Liver (tissue), 9 donors: ENCODE data around the gene UNC13A. TPM values are rescaled to one million over a fixed set of nuclear protein-coding genes. Genes with fewer than 3 reads are reported as not detected.

Experiments
- DNase-seq: peaks from one replicate; pipeline ENCODE4 v3.0.0-alpha.2; 2017; ENCODE audit warnings: low spot score
- H3K27ac ChIP-seq, 2 donors: one replicate each; pipeline ENCODE4 v1.7.0; 2013; ENCODE audit warnings: inconsistent platforms in 2 of 2, low read length in 2 of 2, control low read depth in 1 of 2, low read depth in 1 of 2, mild to moderate bottlenecking in 1 of 2
- H3K27me3 ChIP-seq, 4 donors: one replicate each; pipeline versions ENCODE4 v1.6.1 to v1.7.0; 2013; ENCODE audit warnings: low read length in 3 of 4, inconsistent platforms in 1 of 4, mild to moderate bottlenecking in 1 of 4, moderate library complexity in 1 of 4; ENCODE audit not compliant: control insufficient read depth in 4 of 4, insufficient read depth in 4 of 4
- H3K36me3 ChIP-seq, 4 donors: one replicate each; pipeline versions ENCODE4 v1.6.1 to v1.7.0; 2013; ENCODE audit warnings: low read length in 3 of 4, mild to moderate bottlenecking in 3 of 4, low read depth in 1 of 4, moderate library complexity in 1 of 4; ENCODE audit not compliant: control insufficient read depth in 4 of 4, insufficient read depth in 3 of 4
- H3K4me1 ChIP-seq, 4 donors: one replicate each; pipeline versions ENCODE4 v1.6.1 to v1.7.0; 2013; ENCODE audit warnings: low read length in 3 of 4, mild to moderate bottlenecking in 3 of 4, moderate library complexity in 1 of 4; ENCODE audit not compliant: control insufficient read depth in 4 of 4, insufficient read depth in 4 of 4
- H3K4me3 ChIP-seq, 3 donors: one replicate each; pipeline versions ENCODE4 v1.6.1 to v1.7.0; 2013; ENCODE audit warnings: low read length in 3 of 3, control low read depth in 1 of 3, low read depth in 1 of 3, mild to moderate bottlenecking in 1 of 3
- H3K9ac ChIP-seq, 2 donors: one replicate each; pipeline ENCODE4 v1.7.0; 2013; ENCODE audit warnings: low read length in 2 of 2, mild to moderate bottlenecking in 2 of 2, moderate library complexity in 2 of 2, control low read depth in 1 of 2, low read depth in 1 of 2
- H3K9me3 ChIP-seq, 4 donors: one replicate each; pipeline versions ENCODE4 v1.6.1 to v1.7.0; 2013; ENCODE audit warnings: low read length in 3 of 4; ENCODE audit not compliant: control insufficient read depth in 4 of 4
- ATF3 ChIP-seq: IDR thresholded peaks from 2 replicates; pipeline ENCODE4 v1.6.1; 2016; ENCODE audit warnings: antibody characterized with exemption
- CTCF ChIP-seq: fragments of 150-350 bp; IDR thresholded peaks from 2 replicates; pipeline ENCODE4 v1.5.1; 2017; ENCODE audit warnings: improper control_type of control experiment, low read depth, low read length; ENCODE audit not compliant: missing input control
- FOXA1 ChIP-seq: IDR thresholded peaks from 2 replicates; pipeline ENCODE4 v1.6.1; 2016; ENCODE audit warnings: antibody characterized with exemption
- FOXA2 ChIP-seq: IDR thresholded peaks from 2 replicates; pipeline ENCODE4 v1.6.1; 2016; ENCODE audit warnings: antibody characterized with exemption
- GABPA ChIP-seq, 2 donors: IDR thresholded peaks in 1 of 2; conservative IDR thresholded peaks in 1 of 2; 2 replicates each; pipeline ENCODE4 v1.6.1; 2016; ENCODE audit warnings: antibody characterized with exemption in 2 of 2, mild to moderate bottlenecking in 1 of 2, moderate library complexity in 1 of 2
- HNF4A ChIP-seq, 2 donors: conservative IDR thresholded peaks; 2 replicates each; pipeline ENCODE4 v1.6.1; 2016; ENCODE audit warnings: antibody characterized with exemption in 2 of 2, mild to moderate bottlenecking in 2 of 2
- HNF4G ChIP-seq: IDR thresholded peaks from 2 replicates; pipeline ENCODE4 v1.6.1; 2016; ENCODE audit warnings: antibody characterized with exemption
- JUND ChIP-seq, 2 donors: IDR thresholded peaks; 2 replicates each; pipeline ENCODE4 v1.6.1; 2016; ENCODE audit warnings: antibody characterized with exemption in 2 of 2
- MAX ChIP-seq: IDR thresholded peaks from 2 replicates; pipeline ENCODE4 v1.6.1; 2016; ENCODE audit warnings: antibody characterized with exemption
- NR2F2 ChIP-seq: IDR thresholded peaks from 2 replicates; pipeline ENCODE4 v1.6.1; 2016; ENCODE audit warnings: antibody characterized with exemption
- RAD21 ChIP-seq, 2 donors: IDR thresholded peaks; 2 replicates each; pipeline ENCODE4 v1.6.1; 2016; ENCODE audit warnings: antibody characterized with exemption in 2 of 2, mild to moderate bottlenecking in 2 of 2
- REST ChIP-seq: IDR thresholded peaks from 2 replicates; pipeline ENCODE4 v1.6.1; 2016; ENCODE audit warnings: antibody characterized with exemption, mild to moderate bottlenecking
- RXRA ChIP-seq, 2 donors: IDR thresholded peaks; 2 replicates each; pipeline ENCODE4 v1.6.1; 2017 to 2018; ENCODE audit warnings: antibody characterized with exemption in 2 of 2, mild to moderate bottlenecking in 1 of 2
- SP1 ChIP-seq: IDR thresholded peaks from 2 replicates; pipeline ENCODE4 v1.6.1; 2018; ENCODE audit warnings: antibody characterized with exemption, mild to moderate bottlenecking
- TAF1 ChIP-seq: conservative IDR thresholded peaks from 2 replicates; pipeline ENCODE4 v1.6.1; 2016; ENCODE audit warnings: antibody characterized with exemption, mild to moderate bottlenecking
- YY1 ChIP-seq: IDR thresholded peaks from 2 replicates; pipeline ENCODE4 v1.6.1; 2016; ENCODE audit warnings: antibody characterized with exemption, mild to moderate bottlenecking
- ZBTB33 ChIP-seq: IDR thresholded peaks from 2 replicates; pipeline ENCODE4 v1.6.1; 2016; ENCODE audit warnings: antibody characterized with exemption
- WGBS: extraction: QIAGEN DNeasy Blood & Tissue Kit; methylation state at CpG from one replicate; pipeline ENCODE4 v1.1.7; 2013; 5-methylcytosine and 5-hydroxymethylcytosine counted together
- polyA plus RNA-seq, 2 donors: library from polyadenylated mRNA; stranded (reverse) in 1 of 2; unstranded in 1 of 2; fragments of 200-250 nt in 1 of 2; fragments of >200 nt in 1 of 2; fragmentation: Nextera tagmentation in 1 of 2; extraction: Ambion mirVana in 1 of 2; gene quantifications; one replicate each; pipeline versions ENCODE4 v1.2.1 to v1.2.3, GENCODE V29; 2013 to 2015
- total RNA-seq, 2 donors: library from RNA; depleted of rRNA; stranded (reverse); fragments of >200 nt; gene quantifications; one replicate each; pipeline ENCODE4 v1.2.3, GENCODE V29; 2014
- donor health status: healthy.
- donor health status: healthy.
- donor health status: healthy.
- donor health status: healthy.
- donor health status: healthy.

UNC13A gene
- total and polyA plus RNA-seq, 4 donors, result under 0.01 to 0.01 TPM; not detected in 2

- no peak for DNase-seq
- Histone ChIP-seq H3K27ac (no peak overlapping the region), H3K9me3 (no peaks in the 10 kb centered on the region), H3K9ac (no peak overlapping the region), H3K36me3 (peaks cover 17 to 49% (median 23%) of the 10 kb centered on the region in 4 donors), H3K4me3 (no peak overlapping the region), H3K4me1 (peaks cover 0 to 1% (median 0%) of the 10 kb centered on the region in 4 donors), H3K27me3 (no peaks in the 10 kb centered on the region)
- 95% methylated on average over 62 of the region's 62 CpGs for WGBS
- TF ChIP-seq JUND (IDR thresholded peaks at IDR 0.05), result no peak
- no peak for TF ChIP-seq TAF1
- TF ChIP-seq MAX, result no peak
- TF ChIP-seq ZBTB33, result no peak
- no peak for TF ChIP-seq RAD21 (IDR thresholded peaks at IDR 0.05)
- no peak for TF ChIP-seq RXRA (IDR thresholded peaks at IDR 0.05)
- TF ChIP-seq YY1, result no peak
- no peak for TF ChIP-seq ATF3
- TF ChIP-seq HNF4A (conservative IDR thresholded peaks at IDR 0.05), result no peak
These were observed 39.0 kb upstream of the UNC13A start for GRCh38 chr19:17726964-17727773.

- Histone ChIP-seq H3K27ac (no peak overlapping the region), H3K4me1 (peaks cover 0 to 11% (median 2%) of the 10 kb centered on the region in 4 donors), H3K27me3 (no peaks in the 10 kb centered on the region), H3K9me3 (no peaks in the 10 kb centered on the region), H3K4me3 (no peak overlapping the region), H3K36me3 (peaks cover 17 to 49% (median 23%) of the 10 kb centered on the region in 4 donors), H3K9ac (no peak overlapping the region)
- DNase-seq, result no peak
- TF ChIP-seq HNF4A (conservative IDR thresholded peaks at IDR 0.05), result no peak
- TF ChIP-seq TAF1, result no peak
- no peak for TF ChIP-seq JUND (IDR thresholded peaks at IDR 0.05)
- no peak for TF ChIP-seq FOXA1
- WGBS, result 97% methylated on average over 59 of the region's 59 CpGs
These were observed 38.1 kb upstream of the UNC13A start for GRCh38 chr19:17726136-17726741.

GRCh38 chr19:17725422-17726078 is 37.4 kb upstream of the UNC13A start:
- no peak for DNase-seq

More at GRCh38 chr19:17725422-17726078, 37.4 kb upstream of the UNC13A start:
- Histone ChIP-seq H3K36me3 (peaks cover 14 to 47% (median 21%) of the 10 kb centered on the region in 4 donors), H3K27ac (no peak overlapping the region), H3K27me3 (no peaks in the 10 kb centered on the region), H3K9me3 (no peaks in the 10 kb centered on the region), H3K9ac (no peak overlapping the region), H3K4me3 (no peak overlapping the region), H3K4me1 (peaks cover 0 to 17% (median 7%) of the 10 kb centered on the region in 4 donors)
- TF ChIP-seq YY1, result no peak
- no peak for TF ChIP-seq RAD21 (IDR thresholded peaks at IDR 0.05)
- no peak for TF ChIP-seq NR2F2
- TF ChIP-seq REST, result no peak
- TF ChIP-seq RXRA (IDR thresholded peaks at IDR 0.05), result no peak
- no peak for TF ChIP-seq CTCF
- TF ChIP-seq JUND (IDR thresholded peaks at IDR 0.05), result no peak
- no peak for TF ChIP-seq SP1
- no peak for TF ChIP-seq TAF1
- TF ChIP-seq GABPA (IDR thresholded peaks at IDR 0.05 in 1 of 2, conservative IDR thresholded peaks at IDR 0.05 in 1 of 2), result no peak
- TF ChIP-seq HNF4G, result no peak
- no peak for TF ChIP-seq FOXA2
- WGBS, result 94% methylated on average over 21 of the region's 21 CpGs
